HTERT RPE-1 (cell line): ENCODE measurements around the gene TPM4.
"Not testable (repeated sequence)": the region's sequence is repeated elsewhere in the genome, so short reads cannot be mapped to it uniquely, and the experiment has no call there.

Experiments used
- in situ Hi-C: fragments of 300-500 bp; cut with MboI; formaldehyde crosslinking; loops from 4 replicates; pipeline ENCODE4 v1.14.3; 2020; ENCODE audit warnings: low sequenced_read_pairs

Gene TPM4

DNA sequence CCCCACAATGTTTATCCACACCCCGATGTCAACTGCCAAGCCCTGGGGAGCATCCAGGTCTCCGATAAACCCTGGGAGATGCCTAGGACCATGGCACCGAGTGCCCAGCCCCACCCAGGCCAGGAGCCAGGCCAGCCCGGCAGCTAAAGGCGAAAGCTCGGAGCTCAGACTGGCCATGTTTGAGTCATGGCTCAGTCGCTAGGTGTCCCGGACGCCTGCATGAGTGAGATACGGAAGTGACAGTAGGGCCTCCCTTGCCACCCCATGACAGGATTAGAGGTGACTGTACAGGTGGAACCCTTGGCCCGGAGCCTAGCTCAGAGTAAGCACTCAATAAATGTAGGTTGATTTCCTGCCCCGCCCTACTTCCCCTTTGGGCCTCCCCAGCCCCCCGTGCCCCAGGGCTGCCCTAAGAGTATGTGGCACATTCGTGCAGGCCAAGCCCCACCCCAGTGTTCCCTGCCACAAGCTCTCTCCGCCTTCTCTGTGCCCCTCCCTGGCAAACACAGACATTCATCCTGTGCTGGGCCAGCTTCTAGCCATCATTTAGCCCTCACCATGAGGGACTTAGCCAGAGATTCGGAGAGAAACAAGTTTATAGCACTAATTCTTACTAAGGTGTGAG, 5.8 kb upstream of the TPM4 start:
- in situ Hi-C loops: no loop called here

DNA sequence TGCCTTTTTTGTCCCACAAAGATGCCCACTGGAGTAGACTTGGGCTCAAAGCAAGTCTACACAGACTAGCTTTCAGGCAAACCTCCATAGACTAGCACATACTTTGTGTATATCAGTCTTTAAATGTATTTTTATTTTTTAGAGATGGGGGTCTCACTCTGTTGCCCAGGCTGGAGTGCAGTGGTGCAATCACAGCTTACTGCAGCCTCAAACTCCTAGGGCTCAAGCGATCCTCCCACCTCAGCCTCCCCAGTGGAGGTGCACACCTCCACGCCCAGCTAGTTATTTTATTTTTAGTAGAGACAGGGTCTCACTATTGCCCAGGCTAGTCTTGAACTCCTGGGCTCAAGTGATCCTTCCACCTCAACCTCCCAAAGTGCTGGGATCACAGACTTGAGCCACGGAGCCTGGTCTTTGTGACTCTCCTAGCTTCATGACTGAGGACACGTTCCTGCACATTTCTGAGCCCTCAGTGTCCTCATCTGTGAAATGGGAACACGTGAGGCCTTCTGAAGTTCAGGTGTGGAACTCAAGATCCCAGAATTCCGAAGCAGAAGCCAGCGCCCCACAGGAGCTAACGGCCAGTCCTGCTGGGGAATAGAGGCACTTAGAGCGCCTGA, 5.1 kb upstream of the TPM4 start:
- in situ Hi-C loops: no loop called here

DNA sequence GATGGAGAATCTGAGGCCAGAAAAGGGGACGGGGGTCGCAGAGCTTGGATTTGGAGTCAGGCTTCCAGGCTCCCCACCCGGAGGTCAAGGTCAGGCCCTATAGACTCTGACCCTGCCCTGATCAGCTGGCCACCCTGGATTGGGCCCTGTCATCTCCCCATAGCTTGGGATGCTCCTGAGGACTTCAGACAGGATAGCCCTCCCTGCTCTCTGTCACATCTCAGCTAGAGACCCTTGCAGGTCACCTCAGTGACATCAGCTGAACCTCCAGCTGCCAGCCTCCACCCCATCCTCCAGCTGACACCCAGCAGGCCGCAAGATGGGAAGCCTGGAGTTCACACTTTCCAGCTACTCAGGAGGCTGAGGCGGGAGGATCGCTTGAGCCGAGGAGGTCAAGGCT, 2.8 kb upstream of the TPM4 start:
- in situ Hi-C loops: no loop called here

- in situ Hi-C loops: no loop called here
Measured at GRCh38 chr19:16073988-16074387, 2.3 kb upstream of the TPM4 start.

DNA sequence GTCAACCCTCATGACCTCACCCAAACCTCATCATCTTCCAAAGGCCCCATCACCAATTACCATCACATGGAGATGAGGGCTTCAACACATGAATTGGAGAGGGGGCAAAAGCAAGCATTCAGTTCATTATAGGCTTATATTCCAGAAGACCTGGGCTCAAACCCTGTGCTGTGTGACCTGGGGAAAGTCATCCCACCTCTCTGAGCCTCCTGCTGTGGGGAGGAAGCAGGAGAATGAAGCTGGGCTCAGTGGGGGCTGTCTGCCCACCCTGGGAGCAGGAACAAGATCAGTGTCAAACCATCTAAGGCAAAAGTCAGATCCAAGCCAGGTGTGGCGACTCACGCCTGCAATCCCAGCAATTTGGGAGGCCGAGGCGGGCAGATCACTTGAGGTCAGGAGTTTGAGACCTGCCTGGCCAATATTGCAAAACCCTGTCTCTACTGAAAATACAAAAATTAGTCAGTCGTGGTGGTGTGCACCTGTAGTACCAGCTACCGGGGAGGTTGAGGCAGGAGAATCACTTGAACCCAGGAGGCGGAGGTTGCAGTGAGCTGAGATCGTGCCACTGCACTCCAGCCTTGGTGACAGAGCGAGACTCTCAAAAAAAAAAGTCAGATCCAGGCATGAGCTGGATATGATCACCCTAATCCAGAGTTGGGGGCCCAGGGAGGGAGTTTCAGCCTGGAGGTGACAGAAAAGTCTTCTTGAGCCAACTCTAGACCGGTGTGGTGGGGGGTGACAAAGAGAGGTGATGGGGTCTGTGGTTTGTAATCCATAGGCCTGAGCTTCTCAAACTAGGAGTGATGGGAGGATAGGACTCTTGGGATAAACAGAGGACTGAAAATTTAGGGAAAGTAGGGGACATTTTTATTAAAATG, 1.6 kb upstream of the TPM4 start:
- in situ Hi-C loops: no loop called here

- in situ Hi-C loops: no loop called here
Measured at GRCh38 chr19:16075430-16076153, 703 bp upstream of the TPM4 start.

DNA sequence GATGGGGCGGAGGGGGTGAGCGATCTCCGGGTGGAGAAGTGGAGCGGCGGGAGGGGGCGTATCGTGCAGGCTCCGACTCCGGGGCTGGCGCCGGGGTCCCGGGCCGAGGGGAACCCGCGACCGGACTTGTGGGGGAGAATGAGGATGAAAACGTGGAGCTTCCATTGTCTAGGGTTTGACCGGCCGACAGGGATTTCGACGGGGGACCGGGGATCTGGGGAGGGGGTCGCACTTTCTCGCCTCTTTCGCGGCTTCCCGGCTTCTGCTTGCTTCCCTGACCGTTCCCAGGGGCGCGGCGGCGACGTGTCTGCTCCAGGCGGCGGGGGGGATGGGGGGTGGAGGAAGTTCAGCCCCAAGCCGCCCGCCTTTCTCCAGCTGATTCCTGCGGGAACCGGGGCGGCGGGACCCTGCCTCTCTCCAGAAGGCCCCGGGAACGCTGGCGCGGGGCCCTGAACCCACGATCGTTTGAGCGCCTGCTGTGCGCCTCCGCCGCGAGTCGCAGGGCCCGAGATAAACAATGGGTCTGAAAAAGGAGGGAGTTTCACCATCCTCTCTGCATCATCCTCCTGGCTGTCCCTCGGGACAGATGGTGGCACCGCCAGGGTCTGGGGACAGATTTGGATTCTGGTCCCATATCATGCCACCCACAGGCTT, 790 bp downstream of the TPM4 start:
- in situ Hi-C loops: no loop called here

GRCh38 chr19:16077984-16078758, 1.9 kb downstream of the TPM4 start:
- in situ Hi-C loops: no loop called here

DNA sequence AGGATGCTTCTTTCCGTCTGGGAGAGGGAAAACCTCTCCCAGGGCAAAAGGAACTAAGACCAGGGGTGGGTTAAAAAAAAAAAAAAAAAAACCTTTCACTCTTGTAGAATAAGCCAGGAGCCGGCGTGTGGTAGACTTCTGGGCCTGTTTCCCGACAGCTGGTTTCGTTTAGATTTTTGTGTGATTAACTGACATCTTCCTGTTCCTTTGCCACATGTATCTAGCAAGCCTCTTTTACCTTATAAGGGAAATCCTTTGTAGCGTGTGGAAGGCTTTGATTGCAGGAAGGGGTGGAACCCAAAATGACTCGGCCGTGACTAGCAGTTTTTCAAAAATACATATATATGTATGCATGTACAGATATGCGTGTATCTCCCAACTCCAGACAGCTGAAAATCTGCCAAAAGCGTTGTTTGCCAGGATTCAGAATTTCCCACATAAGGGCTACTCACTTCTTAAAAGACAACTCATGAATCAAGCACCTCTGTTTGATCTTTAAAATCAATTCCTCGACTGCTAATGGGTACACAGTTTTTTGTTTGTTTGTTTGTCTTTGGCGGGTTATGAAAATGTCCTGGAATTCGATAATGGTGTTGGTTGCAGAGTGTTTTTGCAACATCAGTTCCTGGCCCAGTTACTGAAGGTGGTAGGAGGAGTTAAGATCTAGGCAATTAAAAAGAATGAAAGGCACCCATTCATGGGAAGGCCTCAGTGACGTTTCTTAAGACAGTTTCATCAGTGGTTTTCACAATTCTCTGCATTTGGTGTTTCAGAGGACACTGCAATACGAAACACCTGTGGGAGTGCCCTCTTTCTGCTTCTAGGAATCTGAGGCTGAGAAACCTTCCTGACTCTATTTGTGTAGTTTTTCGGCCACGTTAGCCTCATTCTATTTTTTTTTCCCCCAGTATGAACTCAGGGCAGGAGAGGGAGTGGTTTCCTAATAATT, 2.7 kb downstream of the TPM4 start:
- in situ Hi-C loops: no loop called here

GRCh38 chr19:16084067-16084685, 7.9 kb downstream of the TPM4 start:
- in situ Hi-C loops: no loop called here

GRCh38 chr19:16085115-16085514, 8.8 kb downstream of the TPM4 start:
- in situ Hi-C loops: no loop called here

DNA sequence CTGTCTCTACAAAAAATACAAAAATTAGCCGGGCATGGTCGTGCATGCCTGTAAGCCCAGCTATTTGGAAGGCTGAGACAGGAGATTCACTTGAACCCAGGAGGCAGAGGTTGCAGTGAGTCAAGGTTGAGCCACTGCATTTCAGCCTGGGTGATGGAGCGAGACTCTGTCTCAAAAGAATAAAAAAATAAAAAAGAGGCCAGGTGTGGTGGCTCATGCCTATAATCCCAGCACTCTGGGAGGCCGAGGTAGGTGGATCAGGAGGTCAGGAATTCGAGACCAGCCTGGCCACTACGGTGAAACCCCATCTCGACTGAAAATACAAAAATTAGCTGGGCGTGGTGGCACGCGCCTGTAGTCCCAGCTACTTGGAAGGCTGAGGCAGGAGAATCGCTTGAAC, 11.1 kb downstream of the TPM4 start:
- in situ Hi-C loops: not testable (repeated sequence)

DNA sequence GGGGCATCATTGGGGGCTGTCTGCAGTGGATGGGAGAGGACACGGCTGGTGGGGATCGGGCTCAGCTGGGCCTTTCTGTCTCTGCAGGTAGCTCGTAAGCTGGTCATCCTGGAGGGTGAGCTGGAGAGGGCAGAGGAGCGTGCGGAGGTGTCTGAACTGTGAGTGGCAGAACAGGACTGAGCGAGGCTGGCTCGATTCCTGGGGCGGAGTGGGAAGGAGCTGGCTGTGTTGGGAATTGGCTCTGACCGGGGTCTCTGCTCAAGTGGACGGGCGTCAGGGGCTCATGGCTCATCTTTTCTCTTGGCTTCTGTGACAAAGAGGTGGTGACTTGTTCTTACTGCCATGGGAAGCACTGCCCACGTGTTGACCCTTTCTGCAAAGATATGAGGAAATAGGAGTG, 11.6 kb downstream of the TPM4 start:
- in situ Hi-C loops: no loop called here

- in situ Hi-C loops: no loop called here
Measured at GRCh38 chr19:16088351-16089009, 12.2 kb downstream of the TPM4 start.

- in situ Hi-C loops: no loop called here
Measured at GRCh38 chr19:16089010-16089846, 12.9 kb downstream of the TPM4 start.

- in situ Hi-C loops: no loop called here
Measured at GRCh38 chr19:16091546-16092475, 15.5 kb downstream of the TPM4 start.
